ENCODE results near the gene NAGA. TPM values are rescaled to one million over a fixed set of nuclear protein-coding genes. Genes with fewer than 3 reads are reported as not detected.

NAGA gene
- total RNA-seq, 6 experiments from 2014 or later: 17.6 to 27.9 (median 23.0) TPM

GRCh38 chr22:42039271-42039670 is 31.3 kb downstream of the NAGA start:
- no peak overlapping the region for H3K4me3 ChIP-seq
- WGBS (ENCODE audit: insufficient coverage, low coverage, low lambda C conversion rate, missing lambda C conversion rate): 91% methylated on average over 4 of the region's 5 CpGs

GRCh38 chr22:42035256-42035655 is 35.4 kb downstream of the NAGA start:
- no peak for DNase-seq
- no CpG with 5 or more reads among the region's 8 CpGs for WGBS (ENCODE audit: insufficient coverage, low coverage, low lambda C conversion rate, missing lambda C conversion rate)
- H3K36me3 ChIP-seq: no peaks in the 10 kb centered on the region
- H3K27ac ChIP-seq: no peak overlapping the region
- intact Hi-C loops (cut with DNase I): no loop called here
- H3K9me3 ChIP-seq: no peaks in the 10 kb centered on the region
- H3K4me1 ChIP-seq: no peaks in the 10 kb centered on the region
- ATAC-seq: no peak
- no peaks in the 10 kb centered on the region for H3K27me3 ChIP-seq
- H3K4me3 ChIP-seq: no peak overlapping the region
- TF ChIP-seq POLR2A (IDR thresholded peaks at IDR 0.05) (no peak), CTCF (IDR thresholded peaks at IDR 0.05) (no peak)

More at GRCh38 chr22:42039271-42039670, 31.3 kb downstream of the NAGA start:
- Histone ChIP-seq H3K27ac (no peak overlapping the region), H3K27me3 (no peaks in the 10 kb centered on the region), H3K9me3 (peaks cover 0 to 8% (median 0%) of the 10 kb centered on the region in 4 donors), H3K4me1 (no peaks in the 10 kb centered on the region), H3K36me3 (no peaks in the 10 kb centered on the region)
- no peak for DNase-seq
- no peak for ATAC-seq
- intact Hi-C loops (cut with DNase I): no loop called here
- TF ChIP-seq CTCF (IDR thresholded peaks at IDR 0.05) (no peak), POLR2A (IDR thresholded peaks at IDR 0.05) (no peak)

- H3K27me3 ChIP-seq: no peaks in the 10 kb centered on the region
- DNase-seq: no peak
- no peak for ATAC-seq
- intact Hi-C loops (cut with DNase I): no loop called here
- H3K27ac ChIP-seq: no peak overlapping the region
- WGBS (ENCODE audit: insufficient coverage, low coverage, low lambda C conversion rate, missing lambda C conversion rate): 100% methylated on average over 1 of the region's 5 CpGs
- TF ChIP-seq CTCF (IDR thresholded peaks at IDR 0.05): no peak
- TF ChIP-seq POLR2A (IDR thresholded peaks at IDR 0.05): no peak
- no peak overlapping the region for H3K4me3 ChIP-seq
- H3K9me3 ChIP-seq: no peaks in the 10 kb centered on the region
- no peaks in the 10 kb centered on the region for H3K4me1 ChIP-seq
- no peaks in the 10 kb centered on the region for H3K36me3 ChIP-seq
Observed at GRCh38 chr22:42033263-42034181, 37.1 kb downstream of the NAGA start.

GRCh38 chr22:42026705-42027104 is 43.9 kb downstream of the NAGA start:
- Histone ChIP-seq H3K27me3 (no peaks in the 10 kb centered on the region), H3K4me3 (no peak overlapping the region), H3K9me3 (no peaks in the 10 kb centered on the region), H3K27ac (no peak overlapping the region), H3K36me3 (no peaks in the 10 kb centered on the region), H3K4me1 (no peaks in the 10 kb centered on the region)
- ATAC-seq (no peak), DNase-seq (no peak)
- 82% methylated on average over 5 of the region's 10 CpGs for WGBS (ENCODE audit: insufficient coverage, low coverage, low lambda C conversion rate, missing lambda C conversion rate)
- intact Hi-C loops (cut with DNase I): no loop called here
- TF ChIP-seq CTCF (IDR thresholded peaks at IDR 0.05) (no peak), POLR2A (IDR thresholded peaks at IDR 0.05) (no peak)

Data from right lobe of liver (tissue), 6 donors.